Hepatic stellate cell (primary cell): ENCODE measurements around the gene POMGNT1.

ENCODE experiments used
- DNase-seq: peaks from one replicate; pipeline ENCODE4 v3.0.0; 2011; ENCODE audit warnings: low spot score

The POMGNT1 gene

GRCh38 chr1:46157916-46158311, 40.3 kb downstream of the POMGNT1 start:
- no peak for DNase-seq

- DNase-seq, result no peak
Observed at GRCh38 chr1:46153732-46154131, 44.5 kb downstream of the POMGNT1 start.

- DNase-seq, result no peak
Observed at GRCh38 chr1:46153228-46153627, 45.0 kb downstream of the POMGNT1 start.

GRCh38 chr1:46152016-46152415, 46.2 kb downstream of the POMGNT1 start:
- DNase-seq, result no peak

GRCh38 chr1:46150085-46150484, 48.1 kb downstream of the POMGNT1 start:
- no peak for DNase-seq

GRCh38 chr1:46148318-46148717, 49.9 kb downstream of the POMGNT1 start:
- DNase-seq, result no peak
